Astrocyte of the cerebellum (primary cell): ENCODE measurements around the gene GOSR2.

Experiments used
- DNase-seq: peaks from one replicate; pipeline ENCODE4 v3.0.0-alpha.2; 2011; ENCODE audit warnings: low read depth
- H3K4me3 ChIP-seq: 2 replicates; pipeline ENCODE4 v1.5.1; 2011; ENCODE audit warnings: mild to moderate bottlenecking, low read depth, low read length, moderate library complexity
- in situ Hi-C: cut with HindIII; loops from 2 replicates; pipeline ENCODE4 v1.10.0; 2017; ENCODE audit warnings: low sequenced_read_pairs
- TF ChIP-seq, protein P1 (sequence below): IDR thresholded peaks from 2 replicates; pipeline ENCODE4 v1.5.1; 2012; ENCODE audit warnings: low read length, low read depth, moderate library complexity, mild to moderate bottlenecking; ENCODE audit errors: missing control alignments

The GOSR2 gene

DNA sequence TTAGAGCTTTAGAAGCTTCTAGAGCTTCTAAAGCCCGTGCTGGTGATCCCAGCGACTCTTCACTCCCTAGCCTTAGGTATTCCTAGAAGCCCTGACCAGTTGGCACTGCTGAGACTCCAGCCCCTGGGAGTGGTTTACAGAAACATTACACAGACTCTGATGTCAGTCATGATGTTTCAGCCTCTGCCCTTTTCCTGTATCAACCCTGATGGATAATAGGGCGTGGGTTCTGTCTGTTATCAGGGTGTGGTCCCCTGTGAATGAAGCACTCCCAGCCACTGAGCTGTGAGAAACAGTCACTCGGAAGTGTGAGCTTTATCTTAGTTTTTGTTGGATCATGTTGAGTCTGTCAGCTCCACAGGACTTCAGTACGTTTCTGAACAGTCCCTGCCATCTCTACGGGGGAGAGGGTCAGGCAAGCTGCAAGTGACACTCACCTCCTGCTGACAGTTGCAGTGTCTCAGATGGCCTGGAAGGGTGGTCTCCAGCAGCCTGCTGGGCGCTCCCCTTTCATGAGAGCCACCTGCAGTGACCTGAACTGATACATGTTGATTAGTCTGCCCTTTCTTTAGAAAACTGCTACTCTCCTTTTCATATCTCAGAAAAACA lies 12.8 kb downstream of the GOSR2 start:
- TF ChIP-seq, protein P1, sequence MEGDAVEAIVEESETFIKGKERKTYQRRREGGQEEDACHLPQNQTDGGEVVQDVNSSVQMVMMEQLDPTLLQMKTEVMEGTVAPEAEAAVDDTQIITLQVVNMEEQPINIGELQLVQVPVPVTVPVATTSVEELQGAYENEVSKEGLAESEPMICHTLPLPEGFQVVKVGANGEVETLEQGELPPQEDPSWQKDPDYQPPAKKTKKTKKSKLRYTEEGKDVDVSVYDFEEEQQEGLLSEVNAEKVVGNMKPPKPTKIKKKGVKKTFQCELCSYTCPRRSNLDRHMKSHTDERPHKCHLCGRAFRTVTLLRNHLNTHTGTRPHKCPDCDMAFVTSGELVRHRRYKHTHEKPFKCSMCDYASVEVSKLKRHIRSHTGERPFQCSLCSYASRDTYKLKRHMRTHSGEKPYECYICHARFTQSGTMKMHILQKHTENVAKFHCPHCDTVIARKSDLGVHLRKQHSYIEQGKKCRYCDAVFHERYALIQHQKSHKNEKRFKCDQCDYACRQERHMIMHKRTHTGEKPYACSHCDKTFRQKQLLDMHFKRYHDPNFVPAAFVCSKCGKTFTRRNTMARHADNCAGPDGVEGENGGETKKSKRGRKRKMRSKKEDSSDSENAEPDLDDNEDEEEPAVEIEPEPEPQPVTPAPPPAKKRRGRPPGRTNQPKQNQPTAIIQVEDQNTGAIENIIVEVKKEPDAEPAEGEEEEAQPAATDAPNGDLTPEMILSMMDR: no peak
- in situ Hi-C loops: no loop called here
- no peak for DNase-seq
- H3K4me3 ChIP-seq: no peak overlapping the region

DNA sequence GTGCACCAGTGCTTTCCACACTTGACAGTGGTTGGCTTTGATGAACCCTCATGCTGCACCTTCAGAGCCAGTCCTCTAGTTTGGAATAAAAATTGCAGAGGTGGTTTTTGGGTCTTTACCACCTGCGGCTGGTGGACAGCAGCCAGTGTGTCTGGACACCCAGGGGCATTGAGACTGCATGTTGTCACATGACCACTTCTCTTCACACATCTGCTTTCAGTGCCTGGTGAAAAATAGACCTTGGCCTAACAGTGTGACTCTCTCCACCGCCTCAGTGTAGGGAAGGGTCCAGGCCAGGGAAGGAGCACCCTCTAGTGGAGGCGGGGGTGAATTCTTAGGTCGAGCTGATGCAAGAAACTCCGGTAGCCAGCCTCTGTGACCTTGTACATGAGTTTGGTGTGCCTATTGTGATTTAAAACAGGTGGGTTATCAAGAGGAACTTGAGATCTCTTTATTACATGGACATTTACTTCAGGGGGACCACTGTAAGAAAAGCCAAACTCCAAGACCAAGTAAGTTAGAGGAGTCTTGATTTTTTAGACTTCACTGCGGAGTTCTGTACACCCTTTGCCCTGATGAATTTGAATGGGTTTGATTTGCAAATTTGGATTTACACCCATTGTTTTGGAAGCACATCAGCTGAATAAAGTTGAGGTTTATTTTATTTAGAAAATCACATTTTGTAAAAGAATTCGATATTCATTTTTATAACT lies 17.9 kb downstream of the GOSR2 start:
- TF ChIP-seq, protein P1: peak; percentile 95
- peak; percentile 48 for DNase-seq
- no peak overlapping the region for H3K4me3 ChIP-seq
- in situ Hi-C loops: no loop called here

DNA sequence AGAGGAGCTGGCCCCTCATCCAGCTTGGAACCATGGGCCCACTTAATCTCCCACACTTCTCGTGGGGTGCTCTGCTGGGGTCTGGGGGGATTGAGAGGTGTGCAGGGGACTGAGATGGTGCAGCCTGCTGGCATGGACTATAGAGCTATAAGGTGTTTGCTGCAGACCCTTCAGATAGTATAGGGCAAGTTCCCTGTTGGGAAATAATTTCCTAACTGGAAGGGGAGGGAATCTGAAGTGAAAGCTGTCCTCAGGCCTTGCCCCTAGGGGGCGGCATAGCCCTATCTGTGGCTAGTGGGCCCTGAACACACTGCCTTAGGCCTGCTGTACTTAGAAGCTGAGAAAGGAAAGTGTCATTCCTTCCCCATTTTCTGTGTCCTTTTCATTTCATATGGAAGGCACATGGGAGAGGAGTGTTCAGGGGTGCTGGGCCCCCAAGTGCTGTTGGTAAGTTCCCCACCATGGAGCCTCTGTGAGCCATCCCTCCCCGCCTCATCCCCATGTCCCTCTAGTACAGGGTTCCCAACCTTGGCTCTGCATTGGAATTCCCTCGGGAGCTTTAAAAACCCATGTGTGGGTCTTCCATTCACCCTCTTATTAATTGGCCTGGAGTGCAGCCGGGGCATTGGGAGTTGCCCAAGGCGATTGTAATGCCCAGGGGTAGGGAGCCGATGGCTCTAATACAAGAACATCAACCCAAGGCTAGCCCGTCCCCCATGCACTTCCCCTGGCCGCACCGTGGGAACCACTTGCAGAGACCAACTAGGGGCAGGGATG lies 19.7 kb downstream of the GOSR2 start:
- peak; percentile 38 for DNase-seq

DNA sequence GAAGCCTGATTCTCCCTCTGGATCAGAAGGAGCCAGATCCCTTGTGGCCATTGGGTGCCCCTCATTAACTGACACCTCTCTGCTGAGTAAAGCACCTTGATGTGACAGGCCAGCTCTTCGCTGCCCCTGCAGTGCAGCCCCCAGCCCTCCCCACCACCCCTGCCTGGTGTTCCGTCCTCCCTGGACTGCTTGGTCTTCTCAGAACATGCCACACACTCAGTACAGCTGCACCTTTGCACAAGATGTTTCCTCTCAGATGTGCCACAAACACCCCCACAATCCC lies 20.2 kb downstream of the GOSR2 start:
- no peak overlapping the region for H3K4me3 ChIP-seq
- TF ChIP-seq, protein P1: no peak
- DNase-seq: no peak
- in situ Hi-C loops: no loop called here

More for the DNA sequence above, 19.7 kb downstream of the GOSR2 start:
- TF ChIP-seq, protein P1: peak; percentile 96
- in situ Hi-C loops: no loop called here
- H3K4me3 ChIP-seq: no peak overlapping the region

DNA sequence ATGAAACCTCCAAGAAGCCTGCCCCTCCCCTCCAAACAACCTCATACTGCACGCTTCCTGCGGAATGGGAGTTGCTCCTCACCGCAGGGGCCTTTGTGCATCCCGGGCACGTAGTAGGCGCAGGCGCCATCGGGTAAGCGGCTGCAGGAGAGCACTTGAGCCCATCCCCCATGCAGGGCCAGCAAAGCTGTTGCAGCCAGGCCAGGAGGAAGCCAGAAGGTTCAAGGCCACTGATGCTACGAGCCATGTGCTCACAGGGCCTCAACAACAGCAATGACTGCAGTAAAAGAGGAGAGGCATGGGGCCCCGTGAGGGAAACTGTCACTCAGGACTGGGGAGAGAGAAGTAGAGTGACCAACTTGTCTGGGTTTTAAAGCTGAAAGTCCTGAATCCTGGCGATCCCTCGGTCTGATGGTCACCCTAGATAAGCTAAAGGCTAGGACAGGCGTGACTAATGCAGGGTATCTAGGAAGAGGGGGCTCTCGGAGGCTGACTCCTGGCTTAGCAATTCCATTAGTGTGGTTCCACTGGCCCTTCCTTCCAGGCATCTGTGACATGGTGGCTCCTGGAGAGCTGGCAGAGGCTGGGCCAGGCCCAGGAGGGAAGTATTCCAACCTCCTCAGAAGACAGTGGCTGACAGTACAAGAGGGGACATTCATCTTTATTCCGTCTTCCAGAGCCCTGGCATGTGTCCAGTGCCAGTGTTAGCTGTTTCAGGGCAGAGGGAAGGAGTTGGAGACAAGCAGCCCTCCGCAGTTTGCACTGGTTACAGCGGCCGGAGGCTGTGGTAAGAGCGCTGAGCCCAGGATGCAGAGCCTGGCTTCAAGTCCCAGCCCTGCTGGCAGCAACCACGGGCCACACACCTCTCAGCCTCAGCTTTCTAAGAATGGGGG lies 20.8 kb downstream of the GOSR2 start:
- H3K4me3 ChIP-seq: no peak overlapping the region
- in situ Hi-C loops: no loop called here
- TF ChIP-seq, protein P1: no peak
- DNase-seq: no peak

DNA sequence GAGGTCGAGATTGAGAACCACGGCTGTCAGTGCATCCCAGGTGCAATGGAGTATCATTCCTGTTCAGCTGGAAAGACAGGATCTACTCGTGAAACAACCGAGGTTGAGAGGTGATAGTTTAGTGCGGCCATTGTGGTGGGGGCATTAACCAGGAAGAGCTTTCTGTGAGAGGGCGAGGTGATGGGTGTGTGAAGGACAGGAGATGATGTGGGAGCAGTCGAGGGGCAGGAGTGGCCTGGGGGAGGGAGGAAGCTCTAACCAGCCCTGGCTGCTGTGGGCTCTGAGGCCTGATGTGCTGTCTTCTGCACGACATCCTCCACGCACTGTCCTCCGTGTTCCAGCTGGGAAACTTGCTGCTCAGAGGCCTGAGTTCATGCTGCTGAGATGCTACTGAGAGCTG lies 22.0 kb downstream of the GOSR2 start:
- in situ Hi-C loops: no loop called here
- TF ChIP-seq, protein P1: no peak
- no peak for DNase-seq

More for the DNA sequence above, 22.0 kb downstream of the GOSR2 start:
- no peak overlapping the region for H3K4me3 ChIP-seq
